NCI-H2107 treated with DMSO at 0.1 percent for 48 hours (cell line): ENCODE measurements around the gene ZCWPW1.
"Not testable (repeated sequence)": the region's sequence is repeated elsewhere in the genome, so short reads cannot be mapped to it uniquely, and the experiment has no call there.

Experiments used
- DNase-seq: peaks from one replicate; lab custom pipeline; 2025; ENCODE audit not compliant: unreplicated experiment; lab: John Stamatoyannopoulos, UW

ZCWPW1 gene

DNA sequence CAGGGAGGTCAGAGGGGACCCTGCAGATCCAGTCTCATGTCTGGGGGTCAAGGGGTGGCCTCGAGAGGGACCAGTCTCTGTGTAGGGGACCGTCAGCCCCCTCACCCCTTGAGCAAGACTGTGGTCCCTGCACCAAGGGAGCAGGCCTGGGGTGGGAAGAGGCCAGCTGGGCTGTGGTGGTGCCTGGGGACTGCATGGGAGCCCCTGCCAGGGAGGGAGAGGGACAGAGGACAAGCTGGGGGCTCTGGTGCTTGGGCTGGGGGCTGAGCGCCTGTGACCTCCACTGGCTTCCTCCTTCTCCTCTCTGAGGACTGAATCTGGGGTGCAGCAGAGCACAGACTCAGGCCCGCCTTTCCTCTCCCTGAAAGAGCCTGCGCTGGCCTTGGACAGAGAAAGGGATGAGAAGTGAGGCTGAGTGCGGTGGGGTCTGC lies 71.4 kb downstream of the ZCWPW1 start:
- no peak for DNase-seq

DNA sequence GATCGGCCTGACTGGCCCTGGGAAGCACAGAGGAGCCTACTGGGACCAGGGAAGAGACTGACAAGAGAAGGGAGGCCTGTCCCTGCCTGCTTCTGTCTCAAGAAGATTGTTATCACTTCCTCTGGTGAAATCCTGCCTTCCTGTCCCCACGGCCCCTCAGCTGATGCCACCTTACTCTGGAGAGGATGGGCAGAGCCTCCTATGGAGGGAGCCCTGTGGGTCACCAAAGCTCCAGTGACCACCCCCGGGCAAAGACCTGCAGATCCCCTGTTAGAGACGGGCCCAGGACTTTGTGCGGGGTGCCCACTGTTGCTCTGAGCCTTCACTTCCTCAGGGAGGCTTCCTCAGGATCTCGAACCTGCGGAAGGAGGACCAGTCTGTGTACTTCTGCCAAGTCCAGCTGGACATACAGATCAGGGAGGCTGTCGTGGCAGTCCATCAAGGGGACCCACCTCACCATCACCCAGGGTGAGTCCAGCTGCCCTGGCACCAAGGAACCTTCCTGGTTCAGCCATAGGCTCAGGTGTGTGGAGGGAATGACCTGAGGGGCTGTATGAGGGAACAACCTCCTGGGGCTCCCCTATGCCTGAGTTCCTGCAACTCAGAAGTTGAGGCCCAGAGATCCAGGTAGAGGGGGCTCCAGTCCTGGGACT lies 72.0 kb downstream of the ZCWPW1 start:
- no peak for DNase-seq

DNA sequence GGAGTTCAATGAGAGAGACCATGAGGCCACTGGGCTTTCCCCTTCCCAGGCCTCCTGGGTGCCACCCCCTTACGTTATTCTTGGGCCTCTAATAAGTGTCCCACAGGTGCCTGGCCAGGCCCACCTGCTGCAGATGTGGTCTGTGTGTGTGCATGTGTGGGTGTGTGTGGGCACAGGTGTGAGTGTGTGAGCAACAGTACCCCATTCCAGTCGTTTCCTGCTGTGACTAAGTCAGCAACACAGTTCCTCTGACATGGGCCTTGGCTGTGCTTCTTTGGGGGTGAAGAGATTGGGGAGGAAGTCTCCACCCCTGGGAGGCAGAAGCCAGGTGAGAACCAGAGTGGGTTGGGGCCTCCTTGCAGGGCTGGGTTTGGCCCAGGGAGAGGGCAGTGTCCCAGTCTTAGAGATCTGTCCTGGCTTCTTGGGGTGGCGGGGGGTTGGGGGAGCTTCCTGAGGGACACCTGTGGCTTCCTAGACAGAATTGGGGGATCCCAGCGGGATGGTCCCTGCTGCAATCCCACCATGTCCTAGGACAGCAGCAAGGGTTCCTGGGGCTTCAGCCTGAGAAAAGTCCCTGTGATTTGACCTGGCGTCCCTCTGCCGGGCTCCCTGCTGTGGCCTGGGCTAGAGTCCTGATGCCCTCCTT lies 74.7 kb downstream of the ZCWPW1 start:
- DNase-seq: no peak

DNA sequence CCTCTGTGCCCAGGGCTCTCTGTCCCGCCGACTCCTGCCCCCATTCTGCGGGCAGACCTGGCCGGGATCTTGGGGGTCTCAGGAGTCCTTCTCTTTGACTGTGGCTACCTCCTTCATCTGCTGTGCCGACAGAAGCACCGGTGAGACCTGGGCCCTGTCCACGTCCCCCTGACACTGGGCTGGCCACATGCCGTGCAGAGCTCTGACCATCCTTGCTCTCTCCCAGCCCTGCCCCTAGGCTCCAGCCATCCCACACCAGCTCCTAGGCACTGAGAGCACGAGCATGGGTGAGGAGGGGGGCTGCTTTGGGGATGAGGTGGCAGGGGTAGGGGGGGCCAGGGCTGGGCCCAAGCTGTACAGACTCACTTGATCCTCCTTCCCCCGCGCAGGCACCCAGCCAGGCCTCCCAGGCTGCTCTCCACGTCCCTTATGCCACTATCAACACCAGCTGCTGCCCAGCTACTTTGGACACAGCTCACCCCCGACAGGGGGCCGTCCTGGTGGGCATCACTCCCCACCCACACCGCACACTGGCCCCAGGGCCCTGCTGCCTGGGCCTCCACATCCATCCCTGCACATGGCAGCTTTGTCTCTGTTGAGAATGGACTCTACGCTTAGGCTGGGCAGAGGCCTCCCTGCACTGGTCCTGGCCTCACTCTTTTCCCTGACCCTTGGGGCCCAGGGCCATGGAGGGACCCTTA lies 75.4 kb downstream of the ZCWPW1 start:
- DNase-seq: no peak

DNA sequence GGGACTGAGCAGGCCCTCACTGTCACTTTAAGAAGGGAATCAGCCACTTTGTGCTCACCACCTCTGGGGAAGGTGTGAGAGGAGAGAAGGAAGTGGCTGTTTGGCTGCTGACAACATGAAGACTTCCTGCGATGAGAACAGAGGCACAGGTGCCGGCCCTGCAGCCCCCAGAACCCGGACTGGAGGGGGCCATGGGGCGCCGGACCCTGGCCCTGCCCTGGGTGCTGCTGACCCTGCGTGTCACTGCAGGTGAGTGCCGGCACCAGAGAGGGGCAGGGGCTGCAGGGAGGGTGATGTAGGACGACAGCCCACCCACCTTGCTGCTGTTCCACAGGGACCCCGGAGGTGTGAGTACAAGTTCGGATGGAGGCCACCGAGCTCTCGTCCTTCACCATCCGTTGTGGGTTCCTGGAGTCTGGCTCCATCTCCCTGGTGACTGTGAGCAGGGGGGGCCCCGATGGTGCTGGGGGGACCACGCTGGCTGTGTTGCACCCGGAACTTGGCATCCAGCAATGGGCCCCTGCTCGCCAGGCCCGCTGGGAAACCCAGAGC lies 76.2 kb downstream of the ZCWPW1 start:
- DNase-seq: not testable (repeated sequence)

DNA sequence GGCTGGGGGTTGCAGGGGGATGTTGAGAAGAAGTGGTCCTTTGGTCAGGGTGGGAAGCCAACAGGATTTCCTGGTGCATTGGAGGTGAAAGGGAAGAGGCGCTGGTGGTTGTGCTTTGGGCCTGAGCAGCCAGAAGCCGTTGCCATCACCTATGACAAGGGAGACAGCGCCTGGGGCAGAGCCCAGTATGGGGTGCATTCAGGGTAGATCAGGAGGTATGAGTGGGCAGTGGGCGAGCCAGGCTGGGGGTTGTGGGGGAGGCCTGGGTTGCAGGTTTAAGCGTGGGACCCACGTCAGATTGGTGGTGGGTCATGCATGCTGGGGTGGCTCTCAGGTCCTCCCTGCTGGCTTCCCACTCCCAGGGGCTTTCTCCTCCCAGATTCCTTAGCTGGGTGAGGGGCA lies 76.8 kb downstream of the ZCWPW1 start:
- no peak for DNase-seq
